HepG2 (cell line): Measurements from ENCODE around the gene ABCB8.

Experiments used
- EP300 ChIP-seq, 3 experiments: sonication (generic) in 1 of 3; formaldehyde crosslinking in 1 of 3; IDR thresholded peaks; 2 replicates each; pipeline versions ENCODE4 v1.5.1 to v1.6.1; 2011 to 2020; ENCODE audit warnings: low read depth in 2 of 3, low read length in 2 of 3, borderline replicate concordance in 1 of 3, improper control_type of control experiment in 1 of 3, mild to moderate bottlenecking in 1 of 3, missing genetic modification reagents in 1 of 3, moderate library complexity in 1 of 3
- FOXK2 ChIP-seq: fragments of 450-650 bp; IDR thresholded peaks from 2 replicates; pipeline ENCODE4 v1.6.1; 2016
- GABPA ChIP-seq, 2 experiments: IDR thresholded peaks; 2 replicates each; pipeline ENCODE4 v1.6.1; 2011 to 2016; ENCODE audit warnings: low read depth in 2 of 2, low read length in 1 of 2, missing biosample characterization in 1 of 2, missing genetic modification characterization in 1 of 2
- GABPB1 ChIP-seq: IDR thresholded peaks from 2 replicates; pipeline ENCODE4 v1.6.1; 2016; ENCODE audit warnings: mild to moderate bottlenecking, missing genetic modification reagents, moderate library complexity, missing compliant biosample characterization
- PHF8 ChIP-seq: sonication (generic); formaldehyde crosslinking; IDR thresholded peaks from 2 replicates; pipeline ENCODE4 v1.5.0; 2020; ENCODE audit warnings: missing genetic modification reagents
- POGZ ChIP-seq: sonication (generic); formaldehyde crosslinking; IDR thresholded peaks from 2 replicates; pipeline ENCODE4 v1.4.0; 2020; ENCODE audit warnings: mild to moderate bottlenecking, missing genetic modification reagents
- RAD21 ChIP-seq: fragments of 450-650 bp; formaldehyde crosslinking; IDR thresholded peaks from 2 replicates; pipeline ENCODE4 v1.5.0; 2020; ENCODE audit warnings: mild to moderate bottlenecking
- RELA ChIP-seq: sonication (generic); formaldehyde crosslinking; IDR thresholded peaks from 2 replicates; pipeline ENCODE4 v1.4.0; 2020; ENCODE audit warnings: missing genetic modification reagents
- RFX5 ChIP-seq: IDR thresholded peaks from 2 replicates; pipeline ENCODE4 v1.6.1; 2011; ENCODE audit warnings: low read depth, low read length, improper control_type of control experiment
- SMARCE1 ChIP-seq: fragments of 450-650 bp; IDR thresholded peaks from 2 replicates; pipeline ENCODE4 v1.6.1; 2017; ENCODE audit warnings: borderline replicate concordance
- SP5 ChIP-seq: IDR thresholded peaks from 2 replicates; pipeline ENCODE4 v1.6.1; 2016; ENCODE audit warnings: low read depth, borderline replicate concordance
- ZNF263 ChIP-seq: sonication (generic); formaldehyde crosslinking; IDR thresholded peaks from 2 replicates; pipeline ENCODE4 v1.4.0; 2020; ENCODE audit warnings: missing genetic modification reagents
- TF ChIP-seq, protein P1 (sequence below): sonication (generic); formaldehyde crosslinking; IDR thresholded peaks from 2 replicates; pipeline ENCODE4 v1.5.0; 2020; ENCODE audit warnings: mild to moderate bottlenecking, missing genetic modification reagents, moderate library complexity

DNA sequence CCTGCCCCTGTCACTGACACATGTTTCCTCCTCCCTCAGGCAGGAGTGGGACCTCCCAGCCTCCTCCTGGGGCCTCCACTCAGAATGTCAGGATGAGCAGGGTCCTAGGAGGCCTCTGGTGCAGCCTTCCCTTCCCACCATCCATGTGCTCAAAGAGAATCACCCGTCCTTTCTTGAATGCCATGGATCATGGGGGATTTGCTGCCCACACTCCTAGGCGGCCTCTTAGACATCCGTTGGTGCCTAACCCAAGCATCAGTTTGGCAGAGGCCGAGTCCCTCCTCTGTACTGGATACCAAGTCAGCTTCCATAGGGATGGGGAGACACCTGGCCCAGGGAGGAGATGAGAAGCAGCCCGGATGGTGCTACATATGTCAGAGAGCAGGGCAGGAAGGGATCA is 30.4 kb upstream of the ABCB8 start:
- no peak for TF ChIP-seq FOXK2
- TF ChIP-seq SMARCE1 = no peak
- no peak for TF ChIP-seq GABPB1 (CRISPR knock-in tag)
- no peak for TF ChIP-seq PHF8 (CRISPR knock-in tag)
- no peak for TF ChIP-seq POGZ (CRISPR knock-in tag)
- no peak for TF ChIP-seq RFX5
- TF ChIP-seq SP5 (CRISPR knock-in tag) = no peak
- TF ChIP-seq EP300 (IDR thresholded peaks at IDR 0.05; ENCODE audit: low read depth in 2 of 2, low read length in 2 of 2) = no peak
- TF ChIP-seq EP300 (CRISPR knock-in tag; IDR thresholded peaks at IDR 0.05; ENCODE audit: borderline replicate concordance) = no peak
- TF ChIP-seq, protein P1, sequence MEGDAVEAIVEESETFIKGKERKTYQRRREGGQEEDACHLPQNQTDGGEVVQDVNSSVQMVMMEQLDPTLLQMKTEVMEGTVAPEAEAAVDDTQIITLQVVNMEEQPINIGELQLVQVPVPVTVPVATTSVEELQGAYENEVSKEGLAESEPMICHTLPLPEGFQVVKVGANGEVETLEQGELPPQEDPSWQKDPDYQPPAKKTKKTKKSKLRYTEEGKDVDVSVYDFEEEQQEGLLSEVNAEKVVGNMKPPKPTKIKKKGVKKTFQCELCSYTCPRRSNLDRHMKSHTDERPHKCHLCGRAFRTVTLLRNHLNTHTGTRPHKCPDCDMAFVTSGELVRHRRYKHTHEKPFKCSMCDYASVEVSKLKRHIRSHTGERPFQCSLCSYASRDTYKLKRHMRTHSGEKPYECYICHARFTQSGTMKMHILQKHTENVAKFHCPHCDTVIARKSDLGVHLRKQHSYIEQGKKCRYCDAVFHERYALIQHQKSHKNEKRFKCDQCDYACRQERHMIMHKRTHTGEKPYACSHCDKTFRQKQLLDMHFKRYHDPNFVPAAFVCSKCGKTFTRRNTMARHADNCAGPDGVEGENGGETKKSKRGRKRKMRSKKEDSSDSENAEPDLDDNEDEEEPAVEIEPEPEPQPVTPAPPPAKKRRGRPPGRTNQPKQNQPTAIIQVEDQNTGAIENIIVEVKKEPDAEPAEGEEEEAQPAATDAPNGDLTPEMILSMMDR (CRISPR knock-in tag) = no peak
- no peak for TF ChIP-seq RAD21 (CRISPR knock-in tag)
- no peak for TF ChIP-seq GABPA (IDR thresholded peaks at IDR 0.05; ENCODE audit: low read depth, low read length)
- no peak for TF ChIP-seq GABPA (CRISPR knock-in tag; IDR thresholded peaks at IDR 0.05; ENCODE audit: low read depth)
- TF ChIP-seq ZNF263 (CRISPR knock-in tag) = no peak
- TF ChIP-seq RELA (CRISPR knock-in tag) = no peak
